Measurements from ENCODE around the gene CINP. TPM values are rescaled to one million over a fixed set of nuclear protein-coding genes. Genes with fewer than 3 reads are reported as not detected.

Gene CINP
- polyA plus RNA-seq, 1 donor from 2014 or later: 23.1 TPM

DNA sequence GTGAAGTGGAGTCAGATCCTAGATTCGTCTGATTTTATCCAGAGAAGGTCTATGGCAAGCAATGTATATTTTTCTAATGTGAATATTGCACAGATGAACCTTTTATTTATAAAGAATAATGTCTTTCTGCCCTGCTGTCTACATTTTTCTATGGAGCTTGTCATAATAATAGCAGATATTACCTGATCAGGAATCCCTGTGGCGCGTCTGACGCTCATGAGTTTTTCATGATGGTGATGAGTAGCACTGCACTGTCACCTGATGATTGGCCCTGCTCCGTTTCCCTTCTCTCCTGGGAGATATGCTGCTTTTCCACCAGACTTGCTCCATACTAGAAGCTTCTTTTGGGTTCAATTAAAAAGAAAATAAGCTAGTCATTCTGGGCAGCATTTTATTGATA lies 20.5 kb downstream of the CINP start:
- Histone ChIP-seq H3K36me3 (ENCODE audit: insufficient read depth, low read length) (no peaks in the 10 kb centered on the region), H3K9ac (ENCODE audit: low read length) (no peak overlapping the region), H3K27me3 (ENCODE audit: insufficient read depth, low read depth, low read length) (no peaks in the 10 kb centered on the region), H3K9me3 (ENCODE audit: low read length) (no peaks in the 10 kb centered on the region), H2AFZ (ENCODE audit: low read depth, low read length) (no peak overlapping the region), H3F3A (ENCODE audit: insufficient read depth, low read length, poor library complexity, severe bottlenecking) (peaks cover 5% of the 10 kb centered on the region), H3K4me2 (ENCODE audit: low read length) (peak overlapping the region; percentile 39), H3K27ac (ENCODE audit: low read length) (peak overlapping the region; percentile 80), H3K79me2 (replicated peaks; ENCODE audit: insufficient read depth, low read length) (no peaks in the 10 kb centered on the region), H4K20me1 (ENCODE audit: insufficient read depth) (no peaks in the 10 kb centered on the region), H3K4me3 (ENCODE audit: low read length) (peak overlapping the region; percentile 45), H3K9me2 (ENCODE audit: insufficient read depth, low read length) (no peaks in the 10 kb centered on the region)
- TF ChIP-seq SMC3 (conservative IDR thresholded peaks at IDR 0.05; ENCODE audit: poor library complexity): no peak
- peak; percentile 80 for TF ChIP-seq POLR2AphosphoS5 (IDR thresholded peaks at IDR 0.05)
- peak; percentile 82 for TF ChIP-seq EP300 (conservative IDR thresholded peaks at IDR 0.05; ENCODE audit: poor library complexity, severe bottlenecking)

DNA sequence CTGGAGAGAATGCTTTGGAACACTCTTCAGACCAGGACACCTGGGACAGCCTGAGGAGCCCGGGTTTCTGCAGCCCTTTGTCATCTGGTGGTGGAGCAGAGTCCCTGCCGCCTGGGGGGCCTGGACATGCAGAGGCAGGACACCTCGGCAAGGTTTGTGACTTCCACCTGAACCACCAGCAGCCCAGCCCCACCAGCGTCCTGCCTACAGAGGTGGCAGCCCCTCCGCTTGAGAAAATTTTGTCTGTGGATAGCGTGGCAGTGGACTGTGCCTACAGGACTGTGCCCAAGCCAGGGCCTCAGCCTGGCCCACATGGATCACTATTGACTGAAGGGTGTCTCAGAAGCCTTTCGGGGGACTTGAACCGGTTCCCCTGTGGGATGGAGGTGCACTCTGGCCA lies 21.1 kb downstream of the CINP start:
- Histone ChIP-seq H2AFZ (ENCODE audit: low read depth, low read length) (no peak overlapping the region), H4K20me1 (ENCODE audit: insufficient read depth) (no peaks in the 10 kb centered on the region), H3K4me3 (ENCODE audit: low read length) (peak overlapping the region; percentile 45), H3K27me3 (ENCODE audit: insufficient read depth, low read depth, low read length) (no peaks in the 10 kb centered on the region), H3K9me2 (ENCODE audit: insufficient read depth, low read length) (no peaks in the 10 kb centered on the region), H3K4me2 (ENCODE audit: low read length) (peak overlapping the region; percentile 39), H3F3A (ENCODE audit: insufficient read depth, low read length, poor library complexity, severe bottlenecking) (peaks cover 5% of the 10 kb centered on the region), H3K9me3 (ENCODE audit: low read length) (no peaks in the 10 kb centered on the region), H3K79me2 (replicated peaks; ENCODE audit: insufficient read depth, low read length) (no peaks in the 10 kb centered on the region), H3K36me3 (ENCODE audit: insufficient read depth, low read length) (no peaks in the 10 kb centered on the region), H3K9ac (ENCODE audit: low read length) (peak overlapping the region; percentile 38), H3K27ac (ENCODE audit: low read length) (peak overlapping the region; percentile 80)
- no peak for TF ChIP-seq POLR2AphosphoS5 (IDR thresholded peaks at IDR 0.05)
- TF ChIP-seq, protein P1, sequence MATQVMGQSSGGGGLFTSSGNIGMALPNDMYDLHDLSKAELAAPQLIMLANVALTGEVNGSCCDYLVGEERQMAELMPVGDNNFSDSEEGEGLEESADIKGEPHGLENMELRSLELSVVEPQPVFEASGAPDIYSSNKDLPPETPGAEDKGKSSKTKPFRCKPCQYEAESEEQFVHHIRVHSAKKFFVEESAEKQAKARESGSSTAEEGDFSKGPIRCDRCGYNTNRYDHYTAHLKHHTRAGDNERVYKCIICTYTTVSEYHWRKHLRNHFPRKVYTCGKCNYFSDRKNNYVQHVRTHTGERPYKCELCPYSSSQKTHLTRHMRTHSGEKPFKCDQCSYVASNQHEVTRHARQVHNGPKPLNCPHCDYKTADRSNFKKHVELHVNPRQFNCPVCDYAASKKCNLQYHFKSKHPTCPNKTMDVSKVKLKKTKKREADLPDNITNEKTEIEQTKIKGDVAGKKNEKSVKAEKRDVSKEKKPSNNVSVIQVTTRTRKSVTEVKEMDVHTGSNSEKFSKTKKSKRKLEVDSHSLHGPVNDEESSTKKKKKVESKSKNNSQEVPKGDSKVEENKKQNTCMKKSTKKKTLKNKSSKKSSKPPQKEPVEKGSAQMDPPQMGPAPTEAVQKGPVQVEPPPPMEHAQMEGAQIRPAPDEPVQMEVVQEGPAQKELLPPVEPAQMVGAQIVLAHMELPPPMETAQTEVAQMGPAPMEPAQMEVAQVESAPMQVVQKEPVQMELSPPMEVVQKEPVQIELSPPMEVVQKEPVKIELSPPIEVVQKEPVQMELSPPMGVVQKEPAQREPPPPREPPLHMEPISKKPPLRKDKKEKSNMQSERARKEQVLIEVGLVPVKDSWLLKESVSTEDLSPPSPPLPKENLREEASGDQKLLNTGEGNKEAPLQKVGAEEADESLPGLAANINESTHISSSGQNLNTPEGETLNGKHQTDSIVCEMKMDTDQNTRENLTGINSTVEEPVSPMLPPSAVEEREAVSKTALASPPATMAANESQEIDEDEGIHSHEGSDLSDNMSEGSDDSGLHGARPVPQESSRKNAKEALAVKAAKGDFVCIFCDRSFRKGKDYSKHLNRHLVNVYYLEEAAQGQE (IDR thresholded peaks at IDR 0.05; ENCODE audit: borderline replicate concordance): no peak
- no peak for TF ChIP-seq SMC3 (conservative IDR thresholded peaks at IDR 0.05; ENCODE audit: poor library complexity)
- TF ChIP-seq EP300 (conservative IDR thresholded peaks at IDR 0.05; ENCODE audit: poor library complexity, severe bottlenecking): no peak
- no peak for TF ChIP-seq EZH2 (IDR thresholded peaks at IDR 0.05; ENCODE audit: borderline replicate concordance, insufficient read depth, low read length, poor library complexity, severe bottlenecking)
- no peak for TF ChIP-seq TAF1 (IDR thresholded peaks at IDR 0.05; ENCODE audit: low read depth)
- no peak for TF ChIP-seq RAD21 (conservative IDR thresholded peaks at IDR 0.05)
- TF ChIP-seq, protein P2, sequence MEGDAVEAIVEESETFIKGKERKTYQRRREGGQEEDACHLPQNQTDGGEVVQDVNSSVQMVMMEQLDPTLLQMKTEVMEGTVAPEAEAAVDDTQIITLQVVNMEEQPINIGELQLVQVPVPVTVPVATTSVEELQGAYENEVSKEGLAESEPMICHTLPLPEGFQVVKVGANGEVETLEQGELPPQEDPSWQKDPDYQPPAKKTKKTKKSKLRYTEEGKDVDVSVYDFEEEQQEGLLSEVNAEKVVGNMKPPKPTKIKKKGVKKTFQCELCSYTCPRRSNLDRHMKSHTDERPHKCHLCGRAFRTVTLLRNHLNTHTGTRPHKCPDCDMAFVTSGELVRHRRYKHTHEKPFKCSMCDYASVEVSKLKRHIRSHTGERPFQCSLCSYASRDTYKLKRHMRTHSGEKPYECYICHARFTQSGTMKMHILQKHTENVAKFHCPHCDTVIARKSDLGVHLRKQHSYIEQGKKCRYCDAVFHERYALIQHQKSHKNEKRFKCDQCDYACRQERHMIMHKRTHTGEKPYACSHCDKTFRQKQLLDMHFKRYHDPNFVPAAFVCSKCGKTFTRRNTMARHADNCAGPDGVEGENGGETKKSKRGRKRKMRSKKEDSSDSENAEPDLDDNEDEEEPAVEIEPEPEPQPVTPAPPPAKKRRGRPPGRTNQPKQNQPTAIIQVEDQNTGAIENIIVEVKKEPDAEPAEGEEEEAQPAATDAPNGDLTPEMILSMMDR (IDR thresholded peaks at IDR 0.05; ENCODE audit: poor library complexity, severe bottlenecking): no peak
- no peak for TF ChIP-seq MXI1 (conservative IDR thresholded peaks at IDR 0.05; ENCODE audit: poor library complexity, severe bottlenecking)

Data from neural cell (in vitro differentiated cells).